K562 (cell line): ENCODE measurements around the gene SMIM7.

ENCODE experiments used
- ATF7 ChIP-seq: fragments of 450-650 bp; IDR thresholded peaks from 2 replicates; pipeline ENCODE4 v1.7.1; 2014; ENCODE audit warnings: mild to moderate bottlenecking, moderate library complexity
- CTCF ChIP-seq, 3 experiments: IDR thresholded peaks in 2 of 3; conservative IDR thresholded peaks in 1 of 3; 2 replicates each; pipeline ENCODE4 v1.5.1; 2011 to 2012; ENCODE audit warnings: low read length in 3 of 3, mild to moderate bottlenecking in 3 of 3, control low read depth in 2 of 3, improper control_type of control experiment in 1 of 3, inconsistent platforms in 1 of 3, low read depth in 1 of 3, mixed read lengths in 1 of 3, moderate library complexity in 1 of 3; ENCODE audit not compliant: insufficient read depth in 2 of 3
- E2F4 ChIP-seq: sonication (generic); formaldehyde crosslinking; IDR thresholded peaks from 2 replicates; pipeline ENCODE4 v1.8.0; 2022; ENCODE audit warnings: mild to moderate bottlenecking, low read depth, missing genetic modification reagents
- ELK1 ChIP-seq: sonication (generic); formaldehyde crosslinking; IDR thresholded peaks from 2 replicates; pipeline ENCODE4 v1.8.1; 2022; ENCODE audit warnings: missing genetic modification reagents
- FIP1L1 ChIP-seq: fragments of 200-400 bp; formaldehyde crosslinking; IDR thresholded peaks from 2 replicates; pipeline ENCODE4 v1.6.1; 2018; ENCODE audit warnings: mild to moderate bottlenecking, low read depth, low read length; ENCODE audit not compliant: poor library complexity, severe bottlenecking
- FOS ChIP-seq: IDR thresholded peaks from 3 replicates; pipeline ENCODE4 v1.6.1; 2011; ENCODE audit not compliant: insufficient read length; ENCODE audit errors: extremely low read depth
- POLR2A ChIP-seq: fragments of 450-650 bp; conservative IDR thresholded peaks from 2 replicates; pipeline ENCODE4 v1.6.1; 2016
- YY1 ChIP-seq, 3 experiments: IDR thresholded peaks; 2 replicates each; pipeline ENCODE4 v1.6.1; 2011; ENCODE audit warnings: low read length in 2 of 3, mild to moderate bottlenecking in 2 of 3, moderate library complexity in 2 of 3, borderline replicate concordance in 1 of 3, control low read depth in 1 of 3, low read depth in 1 of 3; ENCODE audit not compliant: insufficient read depth in 3 of 3, insufficient replicate concordance in 2 of 3, control insufficient read depth in 1 of 3, insufficient read length in 1 of 3; ENCODE audit errors: extremely low read depth in 1 of 3
- ZFX ChIP-seq: sonication (generic); formaldehyde crosslinking; IDR thresholded peaks from 2 replicates; pipeline ENCODE4 v1.8.0; 2022; ENCODE audit warnings: mild to moderate bottlenecking, missing genetic modification reagents, moderate library complexity
- ZNF444 ChIP-seq: fragments of 250-450 bp; sonication (Bioruptor Pico); IDR thresholded peaks from 2 replicates; pipeline ENCODE4 v1.4.0; 2020; ENCODE audit warnings: mild to moderate bottlenecking, moderate library complexity

- no peak for TF ChIP-seq E2F4 (CRISPR knock-in tag)
- TF ChIP-seq ZFX: no peak
- TF ChIP-seq POLR2A: no peak
- TF ChIP-seq FOS: no peak
- TF ChIP-seq CTCF (IDR thresholded peaks at IDR 0.05 in 2 of 3, conservative IDR thresholded peaks at IDR 0.05 in 1 of 3; ENCODE audit: insufficient read depth in 2 of 3, low read depth in 1 of 3, low read length in 3 of 3): no peak
- TF ChIP-seq YY1 (IDR thresholded peaks at IDR 0.05; ENCODE audit: borderline replicate concordance in 1 of 3, control insufficient read depth in 1 of 3, extremely low read depth in 1 of 3, insufficient read depth in 3 of 3, insufficient read length in 1 of 3, insufficient replicate concordance in 2 of 3, low read depth in 1 of 3, low read length in 2 of 3): no peak
- TF ChIP-seq ATF7: no peak
- TF ChIP-seq ELK1: no peak
- no peak for TF ChIP-seq FIP1L1
- no peak for TF ChIP-seq ZNF444
Observed at GRCh38 chr19:16612636-16613035, 47.3 kb downstream of the SMIM7 start.
